ENCODE data around the gene SELENOW.
"Not testable (repeated sequence)": the region's sequence is repeated elsewhere in the genome, so short reads cannot be mapped to it uniquely, and the experiment has no call there.

Gene SELENOW

GRCh38 chr19:47778049-47778953 lies at the start of gene SELENOW:
TSS of gene SELENOW (plus strand) at chr19:47778703. CDS start at chr19:47778786, 83 bp downstream.
- no peak for FAIRE-seq

GRCh38 chr19:47729468-47729798 lies 49.1 kb upstream of the SELENOW start:
- FAIRE-seq: no peak

- no peak for FAIRE-seq
Measured at GRCh38 chr19:47729799-47730520, 48.5 kb upstream of the SELENOW start.

- FAIRE-seq: no peak
Measured at GRCh38 chr19:47730521-47730889, 48.0 kb upstream of the SELENOW start.

GRCh38 chr19:47730910-47731309 lies 47.6 kb upstream of the SELENOW start:
- no peak for FAIRE-seq

GRCh38 chr19:47735131-47735530 lies 43.4 kb upstream of the SELENOW start:
- FAIRE-seq: no peak

GRCh38 chr19:47740866-47741519 lies 37.5 kb upstream of the SELENOW start:
- FAIRE-seq: no peak

GRCh38 chr19:47741544-47742140 lies 36.9 kb upstream of the SELENOW start:
- no peak for FAIRE-seq

- FAIRE-seq: no peak
Measured at GRCh38 chr19:47742634-47743033, 35.9 kb upstream of the SELENOW start.

GRCh38 chr19:47745010-47745901 lies 33.2 kb upstream of the SELENOW start, which contains the start of gene NOP53:
TSS of gene NOP53 (plus strand) at chr19:47745546. CDS start at chr19:47745560, 14 bp downstream.
- peak; percentile 88 for FAIRE-seq

- not testable (repeated sequence) for FAIRE-seq
Measured at GRCh38 chr19:47746129-47746528, 32.4 kb upstream of the SELENOW start.

GRCh38 chr19:47749326-47749725 lies 29.2 kb upstream of the SELENOW start:
- FAIRE-seq: no peak

GRCh38 chr19:47750752-47751151 lies 27.8 kb upstream of the SELENOW start:
- no peak for FAIRE-seq

GRCh38 chr19:47752440-47753211 lies 25.9 kb upstream of the SELENOW start:
- no peak for FAIRE-seq

GRCh38 chr19:47754206-47755064 lies 24.1 kb upstream of the SELENOW start:
- no peak for FAIRE-seq

- FAIRE-seq: no peak
Measured at GRCh38 chr19:47755065-47755761, 23.3 kb upstream of the SELENOW start.

- no peak for FAIRE-seq
Measured at GRCh38 chr19:47755762-47756626, 22.5 kb upstream of the SELENOW start.

- no peak for FAIRE-seq
Measured at GRCh38 chr19:47756627-47756929, 21.9 kb upstream of the SELENOW start.

All from endometrium (tissue), 2 donors.